GM23338 (cell line): ENCODE measurements around the gene ACSF3. TPM values are rescaled to one million over a fixed set of nuclear protein-coding genes. Genes with fewer than 3 reads are reported as not detected.

Source experiments
- ATAC-seq: fragments of 200-7000 bp; cut with Tn5 transposase; 3 replicates; pipeline ENCODE4 v1.9.1; 2020
- DNase-seq: peaks from one replicate; pipeline ENCODE4 v3.0.0-alpha.2; 2015; ENCODE audit warnings: low spot score
- H2AFZ ChIP-seq: fragments of 200-600 bp; sonication (generic); 2 replicates; pipeline ENCODE4 v1.8.0; 2016; ENCODE audit warnings: antibody characterized with exemption, mild to moderate bottlenecking, moderate library complexity
- H3F3A ChIP-seq: fragments of 200-600 bp; sonication (generic); replicated peaks from 2 replicates; pipeline ENCODE4 v1.8.0; 2017; ENCODE audit warnings: antibody characterized with exemption, mixed run types, low read depth
- H3K27ac ChIP-seq: fragments of 200-600 bp; sonication (generic); 2 replicates; pipeline ENCODE4 v1.6.1; 2016; ENCODE audit warnings: low read depth
- H3K27me3 ChIP-seq: fragments of 200-600 bp; sonication (generic); 2 replicates; pipeline ENCODE4 v1.8.0; 2016; ENCODE audit warnings: mild to moderate bottlenecking, mixed run types, moderate library complexity; ENCODE audit not compliant: insufficient read depth
- H3K36me3 ChIP-seq: fragments of 200-600 bp; sonication (generic); 2 replicates; pipeline ENCODE4 v1.8.0; 2016; ENCODE audit warnings: mild to moderate bottlenecking; ENCODE audit not compliant: insufficient read depth
- H3K4me1 ChIP-seq: fragments of 200-600 bp; sonication (generic); 2 replicates; pipeline ENCODE4 v1.8.0; 2016; ENCODE audit warnings: mild to moderate bottlenecking, moderate library complexity; ENCODE audit not compliant: insufficient read depth
- H3K4me2 ChIP-seq: fragments of 200-600 bp; sonication (generic); 2 replicates; pipeline ENCODE4 v1.7.1; 2017; ENCODE audit warnings: mixed run types
- H3K4me3 ChIP-seq: fragments of 200-600 bp; sonication (generic); 2 replicates; pipeline ENCODE4 v1.6.1; 2016; ENCODE audit warnings: mixed run types
- H3K79me2 ChIP-seq: fragments of 200-600 bp; sonication (generic); replicated peaks from 2 replicates; pipeline ENCODE4 v1.8.0; 2017; ENCODE audit warnings: mild to moderate bottlenecking; ENCODE audit not compliant: insufficient read depth
- H3K9me2 ChIP-seq: fragments of 200-600 bp; sonication (generic); 2 replicates; pipeline ENCODE4 v1.8.0; 2017; ENCODE audit not compliant: insufficient read depth
- H4K20me1 ChIP-seq: fragments of 200-600 bp; sonication (generic); replicated peaks from 2 replicates; pipeline ENCODE4 v1.8.0; 2017; ENCODE audit warnings: mild to moderate bottlenecking; ENCODE audit not compliant: insufficient read depth
- H3K27ac Mint-ChIP-seq: 2 replicates; pipeline ENCODE4 v1.8.0; 2020; ENCODE audit warnings: inconsistent platforms, mild to moderate bottlenecking, moderate library complexity, mixed read lengths
- H3K27me3 Mint-ChIP-seq: 3 replicates; pipeline ENCODE4 v1.8.0; 2022; ENCODE audit warnings: low read depth, mild to moderate bottlenecking, moderate library complexity, mixed read lengths, inconsistent platforms; ENCODE audit not compliant: insufficient read depth, poor library complexity
- H3K36me3 Mint-ChIP-seq: 3 replicates; pipeline ENCODE4 v1.8.0; 2021; ENCODE audit warnings: low read depth, mild to moderate bottlenecking, inconsistent platforms, moderate library complexity, mixed read lengths
- H3K4me1 Mint-ChIP-seq: 3 replicates; pipeline ENCODE4 v1.8.0; 2020; ENCODE audit warnings: mild to moderate bottlenecking, inconsistent platforms, mixed read lengths
- H3K4me3 Mint-ChIP-seq: 3 replicates; pipeline ENCODE4 v1.8.0; 2021; ENCODE audit warnings: moderate library complexity, mild to moderate bottlenecking, inconsistent platforms, mixed read lengths
- H3K9me3 Mint-ChIP-seq: 3 replicates; pipeline ENCODE4 v1.8.0; 2020; ENCODE audit warnings: moderate library complexity, mild to moderate bottlenecking, inconsistent platforms, mixed read lengths
- CREB1 ChIP-seq: fragments of 250-450 bp; sonication (Bioruptor Pico); IDR thresholded peaks from 2 replicates; pipeline ENCODE4 v1.5.0; 2020; ENCODE audit warnings: low read depth, mild to moderate bottlenecking, moderate library complexity
- ETS1 ChIP-seq: IDR thresholded peaks from 2 replicates; pipeline ENCODE4 v1.6.1; 2016; ENCODE audit warnings: antibody characterized with exemption
- EZH2 ChIP-seq: fragments of 200-600 bp; sonication (generic); IDR thresholded peaks from one replicate; pipeline ENCODE4 v1.8.0; 2017; ENCODE audit warnings: antibody characterized with exemption, mild to moderate bottlenecking, low read depth; ENCODE audit not compliant: unreplicated experiment
- EZH2phosphoT487 ChIP-seq: fragments of 200-600 bp; sonication (generic); IDR thresholded peaks from one replicate; pipeline ENCODE4 v1.8.1; 2018; ENCODE audit warnings: antibody characterized with exemption; ENCODE audit not compliant: unreplicated experiment
- JUNB ChIP-seq: IDR thresholded peaks from one replicate; pipeline ENCODE4 v1.6.1; 2016; ENCODE audit warnings: antibody characterized with exemption; ENCODE audit not compliant: unreplicated experiment
- POLR2AphosphoS5 ChIP-seq: IDR thresholded peaks from 2 replicates; pipeline ENCODE4 v1.6.1; 2016; ENCODE audit warnings: antibody characterized with exemption, low read depth
- REST ChIP-seq: IDR thresholded peaks from one replicate; pipeline ENCODE4 v1.6.1; 2018; ENCODE audit warnings: antibody characterized with exemption; ENCODE audit not compliant: unreplicated experiment
- STAT1 ChIP-seq: IDR thresholded peaks from one replicate; pipeline ENCODE4 v1.6.1; 2016; ENCODE audit warnings: antibody characterized with exemption; ENCODE audit not compliant: unreplicated experiment
- ZNF114 ChIP-seq: fragments of 250-450 bp; sonication (Bioruptor Pico); IDR thresholded peaks from 2 replicates; pipeline ENCODE4 v1.5.0; 2020; ENCODE audit warnings: mild to moderate bottlenecking, moderate library complexity
- ZNF331 ChIP-seq: fragments of 250-450 bp; sonication (Bioruptor Pico); IDR thresholded peaks from 2 replicates; pipeline ENCODE4 v1.5.0; 2020; ENCODE audit warnings: low read depth, mild to moderate bottlenecking, moderate library complexity
- ZNF462 ChIP-seq: fragments of 250-450 bp; sonication (Bioruptor Pico); IDR thresholded peaks from 2 replicates; pipeline ENCODE4 v1.5.0; 2020; ENCODE audit warnings: mild to moderate bottlenecking, moderate library complexity
- polyA plus RNA-seq: library from polyadenylated mRNA; unstranded; fragments of >200 nt; fragmentation: Nextera tagmentation; extraction: Ambion mirVana; gene quantifications from 2 replicates; pipeline ENCODE4 v1.2.1, GENCODE V29; 2016
- total RNA-seq: library from RNA; depleted of rRNA; stranded (reverse); fragments of >200 nt; shearing (Covaris generic); gene quantifications from 2 replicates; pipeline ENCODE4 v1.2.3, GENCODE V29; 2014

ACSF3 gene
- total and polyA plus RNA-seq, 2 experiments from 2014 or later: 12.8 to 23.1 TPM

- Mint-ChIP-seq H3K4me3 (no peak overlapping the region), H3K27ac (no peak overlapping the region), H3K9me3 (no peaks in the 10 kb centered on the region), H3K27me3 (no peaks in the 10 kb centered on the region), H3K36me3 (peaks cover 34% of the 10 kb centered on the region), H3K4me1 (peaks cover 7% of the 10 kb centered on the region)
- no peak overlapping the region for H3K4me3 ChIP-seq
- H3K79me2 ChIP-seq: no peaks in the 10 kb centered on the region
- TF ChIP-seq ZNF114 (CRISPR knock-in tag): no peak
- no peak for TF ChIP-seq POLR2AphosphoS5
- no peak for TF ChIP-seq ZNF462
- no peak for TF ChIP-seq ZNF331 (CRISPR knock-in tag)
- no peaks in the 10 kb centered on the region; the same call in 1 of the 2 replicates for H4K20me1 ChIP-seq
- H3K4me1 ChIP-seq: no peaks in the 10 kb centered on the region
- no peak overlapping the region for H3K4me2 ChIP-seq
- H2AFZ ChIP-seq: no peak overlapping the region
- H3K36me3 ChIP-seq: no peaks in the 10 kb centered on the region
- ATAC-seq: no peak
- DNase-seq: no peak
- no peak overlapping the region for H3K27ac ChIP-seq
- no peaks in the 10 kb centered on the region for H3K27me3 ChIP-seq
- no peaks in the 10 kb centered on the region for H3F3A ChIP-seq
- H3K9me2 ChIP-seq: no peaks in the 10 kb centered on the region
Measured at GRCh38 chr16:89123831-89124100, 30.1 kb downstream of the ACSF3 start.

GRCh38 chr16:89129378-89129777, 35.7 kb downstream of the ACSF3 start:
- Mint-ChIP-seq H3K27ac (no peak overlapping the region), H3K4me3 (no peak overlapping the region), H3K36me3 (peaks cover 44% of the 10 kb centered on the region), H3K4me1 (0 out of 3 replicates have a peak, but pooled peaks cover 6% of the 10 kb centered on the region), H3K9me3 (peaks cover 2% of the 10 kb centered on the region; the same call in 1 of the 3 replicates), H3K27me3 (peaks cover 4% of the 10 kb centered on the region)
- Histone ChIP-seq H4K20me1 (no peaks in the 10 kb centered on the region; the same call in 1 of the 2 replicates), H3K36me3 (no peaks in the 10 kb centered on the region), H3F3A (no peaks in the 10 kb centered on the region), H3K4me1 (no peaks in the 10 kb centered on the region), H3K9me2 (no peaks in the 10 kb centered on the region), H2AFZ (no peak overlapping the region), H3K79me2 (0 out of 2 replicates have a peak, but pooled peaks cover 4% of the 10 kb centered on the region), H3K4me3 (no peak overlapping the region), H3K4me2 (no peak overlapping the region), H3K27ac (no peak overlapping the region), H3K27me3 (no peaks in the 10 kb centered on the region)
- ATAC-seq (no peak), DNase-seq (no peak)
- TF ChIP-seq EZH2phosphoT487 (no peak), ZNF114 (CRISPR knock-in tag) (no peak), POLR2AphosphoS5 (no peak), CREB1 (CRISPR knock-in tag) (no peak), ETS1 (no peak), EZH2 (no peak), STAT1 (no peak), REST (no peak), JUNB (no peak), ZNF331 (CRISPR knock-in tag) (no peak)
